Suprapubic skin (tissue), 4 donors: ENCODE data around the gene CD47.

ENCODE experiments used
- EP300 ChIP-seq: sonication (generic); formaldehyde crosslinking; IDR thresholded peaks from one replicate; pipeline ENCODE4 v1.6.1; 2017; ENCODE audit warnings: antibody characterized with exemption
- POLR2A ChIP-seq, 2 donors: fragments of 450-650 bp; IDR thresholded peaks; one replicate each; pipeline ENCODE4 v1.6.1; 2017; ENCODE audit warnings: antibody characterized with exemption in 2 of 2, mild to moderate bottlenecking in 2 of 2, moderate library complexity in 2 of 2
- POLR2AphosphoS5 ChIP-seq, 3 donors: sonication (generic); formaldehyde crosslinking; IDR thresholded peaks; one replicate each; pipeline ENCODE4 v1.6.1; 2017; ENCODE audit warnings: antibody characterized with exemption in 3 of 3
- TF ChIP-seq, protein P1 (sequence below), 2 donors: fragments of 200-600 bp in 1 of 2; fragments of 450-650 bp in 1 of 2; sonication (generic) in 1 of 2; IDR thresholded peaks; one replicate each; pipeline ENCODE4 v1.5.1; 2016 to 2019; ENCODE audit warnings: antibody characterized with exemption in 2 of 2, mild to moderate bottlenecking in 1 of 2, moderate library complexity in 1 of 2

DNA sequence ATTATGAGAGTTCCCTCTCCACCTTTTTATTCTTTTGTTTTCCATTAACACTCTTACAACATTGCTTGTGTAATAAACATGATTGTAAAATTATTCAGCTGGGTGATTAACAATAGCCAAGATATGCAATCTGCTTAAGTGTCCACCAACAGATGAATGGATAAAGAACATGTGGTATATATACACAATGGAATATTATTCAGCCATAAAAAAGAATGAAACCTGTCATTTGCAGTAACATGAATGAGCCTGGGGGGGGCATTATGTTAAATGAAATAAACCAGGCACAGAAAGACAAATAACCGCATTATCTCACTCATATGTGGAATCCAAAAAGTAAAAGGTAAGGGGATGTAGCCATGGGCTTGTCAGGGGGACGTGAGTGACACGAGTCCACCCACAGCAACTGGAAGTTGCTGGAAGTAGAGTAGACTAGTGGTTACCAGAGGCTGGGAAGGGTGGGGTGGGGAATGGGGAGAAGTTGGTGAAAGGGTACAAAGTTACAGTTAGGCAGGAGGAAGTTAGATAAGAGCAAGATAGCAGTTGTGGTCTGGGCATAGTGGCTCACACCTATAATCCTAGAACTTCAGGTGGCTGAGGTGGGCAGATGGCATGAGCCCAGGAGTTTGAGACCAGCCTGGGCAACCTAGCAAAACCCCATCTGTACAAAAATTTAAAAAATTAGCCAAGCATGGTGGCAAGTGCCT is 28.7 kb upstream of the CD47 start:
- TF ChIP-seq, protein P1, sequence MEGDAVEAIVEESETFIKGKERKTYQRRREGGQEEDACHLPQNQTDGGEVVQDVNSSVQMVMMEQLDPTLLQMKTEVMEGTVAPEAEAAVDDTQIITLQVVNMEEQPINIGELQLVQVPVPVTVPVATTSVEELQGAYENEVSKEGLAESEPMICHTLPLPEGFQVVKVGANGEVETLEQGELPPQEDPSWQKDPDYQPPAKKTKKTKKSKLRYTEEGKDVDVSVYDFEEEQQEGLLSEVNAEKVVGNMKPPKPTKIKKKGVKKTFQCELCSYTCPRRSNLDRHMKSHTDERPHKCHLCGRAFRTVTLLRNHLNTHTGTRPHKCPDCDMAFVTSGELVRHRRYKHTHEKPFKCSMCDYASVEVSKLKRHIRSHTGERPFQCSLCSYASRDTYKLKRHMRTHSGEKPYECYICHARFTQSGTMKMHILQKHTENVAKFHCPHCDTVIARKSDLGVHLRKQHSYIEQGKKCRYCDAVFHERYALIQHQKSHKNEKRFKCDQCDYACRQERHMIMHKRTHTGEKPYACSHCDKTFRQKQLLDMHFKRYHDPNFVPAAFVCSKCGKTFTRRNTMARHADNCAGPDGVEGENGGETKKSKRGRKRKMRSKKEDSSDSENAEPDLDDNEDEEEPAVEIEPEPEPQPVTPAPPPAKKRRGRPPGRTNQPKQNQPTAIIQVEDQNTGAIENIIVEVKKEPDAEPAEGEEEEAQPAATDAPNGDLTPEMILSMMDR (IDR thresholded peaks at IDR 0.05): no peak
- no peak for TF ChIP-seq POLR2AphosphoS5 (IDR thresholded peaks at IDR 0.05)
- TF ChIP-seq POLR2A (IDR thresholded peaks at IDR 0.05): no peak
- no peak for TF ChIP-seq EP300
